WERI-Rb-1 (cell line): ENCODE measurements around the gene TSPAN14.

Source experiments
- DNase-seq: peaks from one replicate; pipeline ENCODE4 v3.0.0-alpha.2; 2020
- H3K27ac ChIP-seq: fragments of 250-450 bp; sonication (Bioruptor Pico); 2 replicates; pipeline ENCODE4 v1.5.1; 2020; ENCODE audit warnings: mild to moderate bottlenecking, moderate library complexity
- H3K27me3 ChIP-seq: fragments of 250-450 bp; sonication (Bioruptor Pico); 2 replicates; pipeline ENCODE4 v1.5.1; 2021; ENCODE audit warnings: mild to moderate bottlenecking, low read depth, moderate library complexity; ENCODE audit not compliant: insufficient read depth, severe bottlenecking
- H3K36me3 ChIP-seq: fragments of 250-450 bp; sonication (Bioruptor Pico); 2 replicates; pipeline ENCODE4 v1.5.1; 2020; ENCODE audit warnings: mild to moderate bottlenecking, moderate library complexity
- H3K4me3 ChIP-seq: 2 replicates; pipeline ENCODE4 v1.5.1; 2011; ENCODE audit warnings: low read depth, mild to moderate bottlenecking, control low read depth, low read length
- H3K9me3 ChIP-seq: fragments of 250-450 bp; sonication (Bioruptor Pico); 2 replicates; pipeline ENCODE4 v1.5.1; 2021; ENCODE audit warnings: mild to moderate bottlenecking, moderate library complexity; ENCODE audit not compliant: severe bottlenecking
- TF ChIP-seq, protein P1 (sequence below): IDR thresholded peaks from 2 replicates; pipeline ENCODE4 v1.5.1; 2011; ENCODE audit warnings: low read depth, mild to moderate bottlenecking, control low read depth, inconsistent platforms, low read length

TSPAN14 gene

DNA sequence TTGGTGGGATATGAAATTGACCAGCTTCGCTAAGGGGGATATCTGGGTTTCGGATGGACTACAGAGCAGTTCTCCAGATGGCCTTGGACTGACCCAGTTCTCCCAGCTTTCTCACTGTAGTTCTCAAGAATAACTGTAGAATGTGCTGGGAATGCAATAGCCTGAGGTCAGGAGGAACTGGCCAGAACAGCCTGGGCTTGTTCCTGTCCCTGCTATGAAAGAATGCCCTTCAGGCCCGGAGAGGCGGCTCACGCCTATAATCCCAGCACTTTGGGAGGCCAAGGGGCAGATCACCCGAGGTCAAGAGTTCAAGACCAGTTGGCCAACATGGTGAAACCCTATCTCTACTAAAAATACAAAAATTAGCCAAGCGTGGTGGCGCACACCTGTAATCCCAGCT lies 12.3 kb upstream of the TSPAN14 start:
- H3K4me3 ChIP-seq, result no peak overlapping the region
- H3K36me3 ChIP-seq, result no peaks in the 10 kb centered on the region
- TF ChIP-seq, protein P1, sequence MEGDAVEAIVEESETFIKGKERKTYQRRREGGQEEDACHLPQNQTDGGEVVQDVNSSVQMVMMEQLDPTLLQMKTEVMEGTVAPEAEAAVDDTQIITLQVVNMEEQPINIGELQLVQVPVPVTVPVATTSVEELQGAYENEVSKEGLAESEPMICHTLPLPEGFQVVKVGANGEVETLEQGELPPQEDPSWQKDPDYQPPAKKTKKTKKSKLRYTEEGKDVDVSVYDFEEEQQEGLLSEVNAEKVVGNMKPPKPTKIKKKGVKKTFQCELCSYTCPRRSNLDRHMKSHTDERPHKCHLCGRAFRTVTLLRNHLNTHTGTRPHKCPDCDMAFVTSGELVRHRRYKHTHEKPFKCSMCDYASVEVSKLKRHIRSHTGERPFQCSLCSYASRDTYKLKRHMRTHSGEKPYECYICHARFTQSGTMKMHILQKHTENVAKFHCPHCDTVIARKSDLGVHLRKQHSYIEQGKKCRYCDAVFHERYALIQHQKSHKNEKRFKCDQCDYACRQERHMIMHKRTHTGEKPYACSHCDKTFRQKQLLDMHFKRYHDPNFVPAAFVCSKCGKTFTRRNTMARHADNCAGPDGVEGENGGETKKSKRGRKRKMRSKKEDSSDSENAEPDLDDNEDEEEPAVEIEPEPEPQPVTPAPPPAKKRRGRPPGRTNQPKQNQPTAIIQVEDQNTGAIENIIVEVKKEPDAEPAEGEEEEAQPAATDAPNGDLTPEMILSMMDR, result no peak
- DNase-seq, result no peak
- H3K27me3 ChIP-seq, result no peaks in the 10 kb centered on the region
- H3K27ac ChIP-seq, result no peak overlapping the region
- H3K9me3 ChIP-seq, result no peaks in the 10 kb centered on the region

DNA sequence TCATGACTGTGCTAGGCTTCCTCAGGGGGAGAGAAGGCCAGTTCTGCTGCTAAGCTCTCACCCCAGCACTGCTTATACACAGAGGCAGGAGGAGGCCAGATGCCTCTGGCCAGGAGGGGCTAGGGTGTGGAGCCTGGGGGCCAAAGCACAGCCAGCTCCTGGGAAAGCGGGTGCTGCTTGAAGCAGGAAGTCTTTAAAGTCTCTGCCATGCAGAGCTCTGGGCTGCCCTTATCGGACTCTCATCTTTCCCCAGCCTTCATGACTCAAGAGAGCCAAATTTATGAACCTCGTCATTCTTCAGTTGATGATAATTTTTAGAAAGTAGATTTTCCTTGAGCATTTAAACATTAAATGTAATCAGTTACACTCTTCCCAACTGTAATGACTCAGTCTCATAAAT lies 11.2 kb upstream of the TSPAN14 start:
- no peaks in the 10 kb centered on the region for H3K27me3 ChIP-seq
- DNase-seq, result peak; percentile 45
- H3K36me3 ChIP-seq, result no peaks in the 10 kb centered on the region
- no peaks in the 10 kb centered on the region for H3K9me3 ChIP-seq
- no peak overlapping the region for H3K4me3 ChIP-seq
- no peak overlapping the region for H3K27ac ChIP-seq
- TF ChIP-seq, protein P1, result no peak

DNA sequence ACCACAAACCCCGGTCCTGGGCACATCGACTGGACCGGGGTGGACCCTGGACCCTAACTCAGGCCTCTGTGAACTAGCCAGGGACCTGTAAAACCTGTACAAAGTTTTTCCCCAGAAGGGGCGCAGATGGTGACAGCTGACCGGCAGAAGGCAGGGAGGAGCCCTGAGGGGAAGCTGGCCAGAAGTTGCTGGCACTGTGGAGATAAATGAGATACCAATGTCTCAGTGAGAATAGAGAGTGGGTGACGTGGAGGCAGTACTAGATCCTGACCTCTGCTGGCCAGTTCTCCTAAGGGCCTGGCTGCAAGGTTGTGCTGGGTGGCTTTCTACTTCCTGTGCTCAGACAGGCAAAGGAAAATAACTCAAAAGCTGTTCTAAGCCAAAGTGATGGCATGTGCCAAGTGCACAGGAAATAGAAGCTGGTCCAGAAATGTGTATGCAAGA lies 10.6 kb upstream of the TSPAN14 start:
- DNase-seq, result peak; percentile 62
- no peaks in the 10 kb centered on the region for H3K27me3 ChIP-seq
- no peaks in the 10 kb centered on the region for H3K9me3 ChIP-seq
- no peaks in the 10 kb centered on the region for H3K36me3 ChIP-seq
- no peak overlapping the region for H3K4me3 ChIP-seq
- TF ChIP-seq, protein P1, result peak; percentile 72
- no peak overlapping the region for H3K27ac ChIP-seq

DNA sequence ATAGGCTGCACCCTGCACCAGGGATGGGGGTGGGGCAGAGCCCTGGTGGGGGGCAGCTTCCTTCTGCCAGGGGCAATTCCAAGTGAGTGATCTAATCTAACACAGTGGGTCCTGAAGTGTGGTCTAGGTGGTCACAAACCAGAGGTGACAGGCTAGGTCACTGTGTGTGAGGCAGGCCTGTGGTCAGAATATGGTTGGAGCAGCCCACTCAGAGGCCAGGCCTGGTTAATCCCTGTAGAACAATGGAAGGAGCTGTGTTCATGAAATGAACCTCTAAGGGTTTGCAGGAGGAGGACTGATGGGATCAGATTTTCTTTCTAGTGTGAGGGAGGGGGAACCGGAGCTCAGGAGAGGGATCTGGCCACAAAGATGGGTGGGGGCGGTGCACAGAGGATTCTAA lies 10.0 kb upstream of the TSPAN14 start:
- Histone ChIP-seq H3K27ac (no peak overlapping the region), H3K4me3 (no peak overlapping the region), H3K27me3 (no peaks in the 10 kb centered on the region), H3K9me3 (no peaks in the 10 kb centered on the region), H3K36me3 (no peaks in the 10 kb centered on the region)
- no peak for DNase-seq
- TF ChIP-seq, protein P1, result no peak

DNA sequence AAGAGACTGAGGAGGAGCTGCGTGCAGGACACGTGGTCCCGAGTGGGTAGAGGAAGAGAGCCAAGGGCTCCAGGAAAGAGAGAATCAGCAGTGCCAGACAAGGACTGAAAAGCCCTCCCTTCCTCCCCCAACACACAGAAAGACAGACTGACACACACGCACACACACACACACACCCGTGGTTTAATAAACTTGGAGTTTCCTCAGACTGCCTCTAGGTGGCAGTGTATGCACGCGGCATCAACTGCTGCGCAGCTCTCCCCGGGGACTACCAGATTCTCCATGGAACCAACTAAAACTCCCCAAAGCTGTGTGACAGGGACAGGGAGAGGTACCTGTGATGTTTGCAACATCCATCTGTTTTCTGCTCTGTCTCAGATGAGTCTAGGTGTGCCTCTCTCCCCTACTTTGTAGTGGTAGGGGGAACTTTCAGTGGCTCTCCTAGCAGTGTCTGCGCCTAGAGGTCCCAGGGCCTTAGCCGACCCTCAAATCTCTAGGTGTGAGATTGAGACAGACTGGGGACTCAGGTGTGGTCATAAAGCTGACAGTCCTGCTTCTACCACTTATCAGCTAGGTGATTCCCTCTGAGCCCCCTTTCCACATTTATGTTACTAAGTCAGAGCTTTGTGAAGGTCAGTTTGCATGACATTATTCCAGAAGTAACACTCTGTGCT lies 9.3 kb upstream of the TSPAN14 start:
- Histone ChIP-seq H3K27ac (no peak overlapping the region), H3K36me3 (no peaks in the 10 kb centered on the region), H3K9me3 (no peaks in the 10 kb centered on the region), H3K27me3 (no peaks in the 10 kb centered on the region), H3K4me3 (no peak overlapping the region)
- peak; percentile 63 for DNase-seq
- TF ChIP-seq, protein P1, result peak; percentile 92
